Central memory CD4-positive, alpha-beta T cell (primary cell): ENCODE measurements around the gene ZER1.
"Not testable (repeated sequence)": the region's sequence is repeated elsewhere in the genome, so short reads cannot be mapped to it uniquely, and the experiment has no call there.

ENCODE experiments used
- DNase-seq: peaks from one replicate; pipeline ENCODE4 v3.0.0; 2022

Gene ZER1

DNA sequence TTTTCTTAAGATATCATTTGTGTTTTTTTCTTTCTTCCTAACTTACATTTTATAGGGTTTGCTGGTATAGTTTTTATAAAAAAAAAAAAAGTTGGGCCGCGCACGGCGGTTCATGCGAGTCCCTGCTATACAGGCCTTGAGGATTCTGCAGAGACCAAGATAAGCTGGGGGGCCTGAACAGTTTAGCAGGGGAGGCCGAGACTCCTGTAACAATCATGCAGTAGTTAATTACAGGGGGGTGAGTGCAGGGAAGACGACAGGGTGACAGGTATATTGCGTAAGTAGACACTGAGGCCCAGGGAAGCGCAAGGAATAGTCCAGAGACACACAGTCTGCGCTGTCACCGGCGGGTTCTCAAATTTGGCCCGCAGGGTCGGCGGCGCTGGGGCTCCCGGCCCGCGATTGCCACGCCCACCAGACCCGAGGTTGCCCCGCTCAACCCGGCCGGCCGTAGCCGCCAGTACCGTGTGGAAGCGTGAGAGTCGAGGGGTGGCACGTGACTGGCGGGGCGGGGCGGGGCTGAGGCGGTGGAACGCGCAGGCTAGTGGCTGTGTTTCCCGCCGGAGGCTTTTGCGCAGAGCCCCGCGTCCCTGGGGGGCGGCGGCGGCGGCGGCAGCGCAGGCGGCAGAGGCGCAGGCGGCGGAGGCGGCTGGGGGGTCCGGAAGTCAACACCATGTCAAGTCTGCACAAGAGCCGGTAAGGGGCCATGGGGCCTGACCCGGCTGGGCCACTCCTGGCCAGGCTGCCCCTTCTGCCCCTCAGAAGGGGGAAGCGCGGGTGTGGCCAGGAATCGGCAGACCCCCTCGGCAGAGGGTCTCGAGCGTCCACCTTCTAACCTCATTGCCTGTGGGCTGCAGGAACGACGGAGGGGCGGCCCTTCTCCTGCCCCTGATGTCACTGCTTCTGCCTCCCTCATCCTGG, 15.2 kb upstream of the ZER1 start, which contains the start of gene TBC1D13:
TBC1D13 (plus strand) TSS at position 573 of the 921 bp plus-strand sequence; CDS start at position 674, 101 bp downstream.
- DNase-seq, result peak; percentile 89

DNA sequence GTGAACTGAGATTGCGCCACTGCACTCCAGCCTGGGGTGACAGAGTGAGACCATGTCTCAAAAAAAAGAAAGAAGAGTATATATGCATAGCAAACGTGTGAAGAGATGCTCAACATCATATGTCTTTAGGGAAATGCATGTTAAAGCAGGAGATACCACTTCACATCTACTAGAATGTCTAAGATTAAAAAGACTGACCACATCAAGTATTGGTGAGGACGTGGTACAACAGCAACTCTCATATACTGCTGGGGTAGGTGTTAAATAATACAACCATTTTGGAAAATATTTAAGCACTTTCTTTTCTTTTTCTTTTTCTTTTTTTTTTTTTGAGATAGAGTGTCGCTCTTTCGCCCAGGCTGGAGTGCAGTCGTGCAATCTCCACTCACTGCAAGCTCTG, 13.7 kb upstream of the ZER1 start:
- DNase-seq, result no peak

DNA sequence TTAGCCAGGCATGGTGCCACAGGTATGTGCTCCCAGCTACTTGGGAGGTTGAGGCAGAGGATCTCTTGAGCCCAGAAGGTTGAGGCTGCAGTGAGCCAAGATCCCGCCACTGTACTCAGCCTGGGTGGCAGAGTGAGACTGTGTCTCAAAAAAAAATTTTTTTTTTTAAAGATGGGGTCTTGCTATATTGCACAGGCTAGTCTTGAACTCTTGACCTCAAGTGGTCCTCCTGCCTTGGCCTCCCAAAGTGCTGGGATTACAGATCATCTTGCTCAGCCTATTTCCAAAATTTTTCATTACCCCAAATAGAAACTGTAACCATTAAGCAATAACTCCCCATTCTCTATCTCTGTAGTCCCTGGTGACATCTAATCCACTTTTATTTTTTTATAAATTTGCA, 10.9 kb upstream of the ZER1 start:
- no peak for DNase-seq

DNA sequence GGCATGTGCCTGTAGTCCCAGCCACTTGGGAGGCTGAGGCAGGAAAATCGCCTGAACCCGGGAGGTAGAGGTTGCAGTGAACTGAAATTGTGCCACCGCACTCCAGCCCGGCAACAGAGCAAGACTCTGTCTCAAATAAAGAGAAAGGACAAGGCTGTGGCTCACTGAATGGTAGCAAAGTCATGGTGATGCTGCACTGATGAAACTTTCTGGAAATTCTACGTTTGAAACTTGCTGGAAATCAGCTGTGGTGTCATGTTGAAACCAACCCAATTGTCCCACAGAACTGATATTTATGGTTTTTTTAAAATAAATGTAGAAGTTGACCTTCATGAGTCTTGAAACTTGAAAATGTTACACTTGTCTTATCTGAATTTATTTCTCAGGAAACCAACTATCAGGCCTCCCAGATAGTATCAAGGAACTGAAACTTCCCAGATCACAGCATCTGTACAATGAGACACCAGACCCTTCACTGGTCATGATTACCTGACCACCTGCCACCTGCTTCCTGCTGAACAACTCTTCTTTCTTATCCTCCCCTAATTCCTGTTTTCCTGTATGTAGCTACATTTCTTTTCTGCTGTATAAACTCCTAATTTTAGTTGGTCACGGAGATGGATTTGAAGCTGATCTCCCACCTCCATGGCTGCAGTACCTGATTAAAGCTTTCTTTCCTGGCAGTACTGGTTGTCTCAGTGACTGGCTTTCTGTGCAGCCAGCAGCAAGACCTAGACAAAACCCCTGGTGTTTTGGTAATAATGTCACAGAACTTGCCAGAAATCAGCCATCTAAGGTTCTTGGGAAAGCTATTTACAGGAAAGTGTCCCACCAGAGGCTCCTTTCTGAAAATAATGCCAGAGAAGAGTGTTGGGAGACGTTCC, 9.7 kb upstream of the ZER1 start:
- DNase-seq, result no peak

DNA sequence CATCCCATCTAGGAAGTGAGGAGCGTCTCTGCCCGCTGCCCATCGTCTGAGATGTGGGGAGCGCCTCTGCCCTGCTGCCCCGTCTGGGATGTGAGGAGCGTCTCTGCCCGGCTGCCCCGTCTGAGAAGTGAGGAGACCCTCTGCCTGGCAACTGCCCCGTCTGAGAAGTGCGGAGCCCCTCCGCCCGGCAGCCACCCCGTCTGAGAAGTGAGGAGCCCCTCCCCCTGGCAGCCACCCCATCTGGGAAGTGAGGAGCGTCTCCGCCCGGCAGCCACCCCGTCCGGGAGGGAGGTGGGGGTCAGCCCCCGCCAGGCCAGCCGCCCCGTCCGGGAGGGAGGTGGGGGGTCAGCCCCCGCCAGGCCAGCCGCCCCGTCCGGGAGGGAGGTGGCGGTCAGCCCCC, 8.4 kb upstream of the ZER1 start:
- DNase-seq, result not testable (repeated sequence)

DNA sequence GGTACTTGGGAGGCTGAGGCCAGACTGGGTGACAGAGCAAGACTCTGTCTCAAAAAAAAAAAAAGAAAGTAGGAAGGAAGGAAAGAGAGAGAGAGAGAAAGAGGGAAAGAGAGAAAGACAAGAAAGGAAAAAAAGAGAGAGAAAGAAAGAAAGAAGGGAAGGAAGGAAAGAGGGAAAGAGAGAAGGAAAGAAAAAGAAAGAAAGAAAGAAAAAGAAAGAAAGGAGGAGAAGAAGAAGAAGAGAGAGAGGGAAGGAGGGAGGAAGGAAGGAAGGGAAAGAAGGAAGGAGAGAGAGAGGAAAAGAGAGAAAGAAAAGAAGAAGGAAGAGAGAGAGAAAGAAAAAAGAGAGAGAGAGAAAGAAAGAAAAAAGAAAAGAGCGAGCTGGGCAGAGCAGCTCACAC, 3.1 kb upstream of the ZER1 start:
- no peak for DNase-seq

DNA sequence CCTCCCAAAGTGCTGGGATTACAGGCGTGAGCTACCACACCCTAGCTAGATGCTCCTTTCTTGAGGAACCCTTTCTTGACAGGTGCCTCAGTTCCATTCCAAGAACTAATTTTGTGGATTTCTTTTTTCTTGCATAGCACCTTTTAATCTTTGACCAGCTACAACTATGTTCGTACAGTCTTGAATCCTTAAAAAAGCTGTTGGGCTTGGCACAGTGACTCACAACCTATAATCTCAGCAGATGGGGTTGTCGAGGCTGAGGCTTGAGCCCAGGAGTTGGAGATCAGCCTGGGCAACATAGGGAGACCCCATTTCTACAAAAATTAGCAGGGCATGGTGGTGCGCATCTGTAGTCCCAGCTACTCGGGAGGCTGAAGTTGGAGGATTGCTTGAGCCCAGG, 1.3 kb upstream of the ZER1 start:
- DNase-seq, result no peak

DNA sequence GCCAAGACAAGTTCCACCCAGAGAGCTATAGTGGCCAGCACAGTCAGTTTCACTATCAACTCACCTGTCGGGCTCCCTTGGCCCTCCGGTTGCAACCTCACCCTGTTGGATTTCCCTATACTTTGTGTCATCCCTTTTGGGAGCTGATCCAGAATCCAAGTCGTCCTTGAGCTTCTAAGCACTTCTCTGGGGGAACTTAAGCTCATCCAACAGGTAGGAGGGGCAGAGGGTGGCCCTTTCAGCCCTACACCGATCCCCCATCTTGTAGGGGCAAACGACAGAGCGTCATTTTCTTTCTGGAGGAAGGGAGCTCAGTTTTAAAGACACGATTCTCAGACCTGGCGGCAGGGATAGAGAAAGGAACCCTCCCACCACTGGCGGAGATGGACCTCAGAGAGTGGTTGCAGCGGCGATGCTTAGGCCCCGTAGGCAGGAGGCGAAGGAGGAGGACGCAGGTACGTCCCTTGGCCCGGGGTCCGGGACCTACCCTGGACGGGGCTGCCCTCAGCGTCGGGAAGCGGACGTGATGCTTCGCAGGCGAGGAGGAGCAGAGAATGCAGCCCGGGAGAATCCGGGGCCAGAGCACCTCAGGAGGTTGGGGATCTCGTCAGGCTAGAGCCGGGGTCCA, 519 bp downstream of the ZER1 start:
- DNase-seq, result no peak

DNA sequence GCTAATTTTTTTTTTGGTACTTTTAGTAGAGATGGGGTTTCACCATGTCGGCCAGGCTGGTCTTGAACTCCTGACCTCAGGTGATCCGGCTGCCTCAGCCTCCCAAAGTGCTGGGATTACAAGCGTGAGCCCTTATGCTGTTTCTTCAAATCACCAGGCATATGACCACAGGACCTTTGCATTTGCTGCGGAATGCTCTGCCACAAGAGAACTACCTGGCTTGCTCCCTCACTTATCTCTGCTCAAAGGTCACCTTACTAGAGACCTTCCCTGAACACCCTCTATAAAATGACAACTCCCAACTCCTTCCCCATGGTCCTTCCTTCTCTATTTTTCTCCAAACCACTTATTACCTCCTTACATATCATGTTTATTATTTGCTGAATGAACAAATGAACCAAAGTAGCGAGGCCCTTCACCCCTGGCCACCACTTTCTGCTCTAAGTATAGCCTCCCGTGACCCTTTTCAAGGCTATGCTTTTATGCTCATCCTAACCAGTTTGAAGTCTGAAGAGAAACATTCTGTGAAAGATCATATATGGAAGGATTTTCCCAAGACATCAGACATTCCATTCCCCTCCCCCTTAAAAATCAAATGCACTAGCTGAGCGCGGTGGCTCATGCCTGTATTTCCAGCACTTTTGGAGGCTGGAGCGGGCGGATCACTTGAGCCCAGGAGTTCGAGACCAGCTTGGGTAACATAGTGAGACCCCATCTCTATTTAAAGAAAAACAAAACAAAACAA, 1.3 kb downstream of the ZER1 start:
- DNase-seq, result no peak

DNA sequence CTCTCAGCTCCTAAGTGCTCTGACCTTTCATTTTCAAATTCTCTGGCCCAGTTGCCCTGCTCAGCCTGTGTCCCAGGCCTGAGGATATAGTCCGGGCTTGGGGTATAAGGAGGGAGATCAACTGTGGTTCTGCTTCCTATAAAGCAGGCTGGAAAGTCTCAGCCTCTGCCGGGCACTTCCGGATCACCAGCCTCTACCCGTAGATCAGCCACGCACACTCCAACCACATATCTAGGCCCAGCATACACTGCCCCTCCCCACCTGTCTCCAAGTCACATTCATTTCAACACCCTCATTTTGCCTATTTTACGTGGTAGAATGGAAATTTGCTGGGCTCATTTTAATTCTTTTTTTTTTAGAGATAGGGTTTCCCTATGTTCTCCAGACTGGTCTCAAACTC, 3.1 kb downstream of the ZER1 start:
- DNase-seq, result no peak

DNA sequence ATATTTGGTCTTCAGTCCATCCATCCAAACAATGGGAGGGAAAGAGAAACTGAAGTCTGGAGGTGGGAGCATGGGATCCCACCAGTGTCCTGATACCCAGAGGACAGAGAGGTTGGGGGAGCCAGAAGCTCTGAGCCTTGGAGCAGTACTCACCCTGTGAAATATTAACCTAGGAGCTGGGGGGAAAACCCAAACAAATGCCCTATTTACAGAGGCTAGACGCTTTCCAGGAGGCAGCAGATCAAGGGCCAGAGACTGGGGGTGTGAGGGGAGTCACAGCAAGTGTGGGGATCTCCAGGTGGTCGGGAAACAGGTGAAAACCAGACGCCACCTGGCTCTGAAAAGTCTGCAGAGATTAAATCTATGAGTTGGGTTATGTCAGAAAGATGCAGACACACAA, 6.2 kb downstream of the ZER1 start:
- no peak for DNase-seq

DNA sequence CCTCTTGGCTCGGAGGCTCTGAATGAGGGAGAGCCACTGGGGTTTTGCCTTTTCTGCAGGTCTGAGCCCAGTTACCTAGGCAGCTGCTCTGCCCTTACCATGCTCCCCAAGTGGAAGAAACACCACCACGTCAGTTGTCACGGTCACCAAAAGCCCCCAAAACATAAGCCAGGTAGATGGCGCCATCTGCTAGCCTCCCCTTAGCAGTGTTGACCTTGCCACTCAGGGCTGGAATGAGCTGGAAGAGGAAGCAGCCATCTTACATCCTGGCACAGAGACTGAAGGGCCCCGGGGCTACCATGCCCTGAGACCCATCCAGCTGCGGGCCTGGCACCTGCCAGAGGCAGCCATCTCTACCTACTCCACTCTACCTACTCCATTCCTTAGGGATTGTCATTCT, 7.4 kb downstream of the ZER1 start:
- no peak for DNase-seq

DNA sequence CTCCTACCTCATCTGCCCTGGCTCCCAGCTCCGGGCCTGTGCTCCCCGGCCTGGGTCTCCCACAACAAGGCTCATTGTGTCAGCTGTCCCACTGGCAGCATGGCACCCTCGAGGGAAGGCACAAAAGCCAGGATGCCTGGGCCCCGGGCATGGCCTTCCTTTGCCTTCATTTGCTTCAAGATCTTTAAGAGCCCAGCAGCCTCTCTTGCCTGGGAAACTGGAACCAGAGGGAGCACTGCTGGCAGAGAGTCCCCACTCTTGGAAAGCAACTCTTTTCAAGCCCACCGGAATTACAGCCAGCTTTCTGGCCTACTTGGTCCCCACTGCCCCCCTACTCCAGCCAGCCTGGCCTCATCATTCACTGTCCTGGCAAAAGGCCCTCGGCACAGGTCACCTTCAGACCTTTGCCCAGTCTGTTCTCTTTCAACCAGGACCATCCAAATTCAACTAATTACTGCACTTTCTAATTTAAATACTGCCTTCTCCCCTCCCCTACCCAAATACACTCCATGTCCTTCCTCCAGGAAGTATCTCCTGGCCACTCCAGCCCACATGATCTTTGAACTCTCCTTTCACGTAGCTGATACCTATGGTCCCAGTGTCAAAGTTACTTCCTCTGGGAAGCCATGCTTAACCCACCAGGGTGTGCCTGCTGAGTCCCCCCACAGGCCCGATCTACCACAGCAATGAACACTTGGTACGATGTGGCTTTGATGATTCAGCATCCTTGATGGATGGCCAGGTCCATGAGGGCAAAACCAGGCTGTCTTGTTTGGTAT, 8.9 kb downstream of the ZER1 start:
- DNase-seq, result no peak

DNA sequence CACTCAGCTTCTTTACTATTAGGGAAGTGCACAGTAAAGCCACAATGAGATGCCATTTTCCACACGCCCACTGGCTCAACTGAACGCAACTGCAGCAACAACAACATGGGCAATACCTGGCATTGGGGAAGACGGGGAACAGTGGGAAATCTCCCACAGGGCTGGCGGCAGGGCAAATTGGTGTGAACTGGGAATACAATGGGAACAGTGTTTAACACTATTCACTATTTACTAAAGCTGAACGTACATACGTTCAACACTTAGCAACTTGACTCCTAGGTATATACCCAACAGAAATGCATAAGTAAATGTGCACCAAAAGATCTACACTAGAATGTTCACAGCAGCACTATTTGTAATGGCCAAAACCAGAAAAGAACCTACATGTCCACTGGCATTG, 14.1 kb downstream of the ZER1 start:
- DNase-seq, result no peak

DNA sequence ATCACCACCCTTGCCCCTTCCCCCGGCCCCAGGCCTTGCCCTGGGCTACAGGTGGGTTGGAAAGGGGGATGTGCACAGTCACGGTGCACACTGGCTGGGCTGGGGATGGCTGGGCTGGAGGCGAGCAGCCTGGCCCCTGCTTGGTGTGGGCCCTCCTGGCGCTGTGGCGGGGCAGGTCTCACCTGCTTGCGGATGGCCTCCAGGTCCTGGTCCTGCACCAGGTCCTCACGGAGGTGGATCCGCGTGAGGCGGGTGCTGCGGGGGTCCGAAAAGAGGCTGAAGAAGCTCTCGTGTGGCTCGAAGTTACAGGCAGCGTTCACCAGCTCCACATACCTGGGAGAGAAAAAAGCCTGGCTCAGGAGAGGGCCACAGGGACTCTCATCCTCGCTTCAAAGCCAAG, 18.1 kb downstream of the ZER1 start:
- DNase-seq, result no peak

DNA sequence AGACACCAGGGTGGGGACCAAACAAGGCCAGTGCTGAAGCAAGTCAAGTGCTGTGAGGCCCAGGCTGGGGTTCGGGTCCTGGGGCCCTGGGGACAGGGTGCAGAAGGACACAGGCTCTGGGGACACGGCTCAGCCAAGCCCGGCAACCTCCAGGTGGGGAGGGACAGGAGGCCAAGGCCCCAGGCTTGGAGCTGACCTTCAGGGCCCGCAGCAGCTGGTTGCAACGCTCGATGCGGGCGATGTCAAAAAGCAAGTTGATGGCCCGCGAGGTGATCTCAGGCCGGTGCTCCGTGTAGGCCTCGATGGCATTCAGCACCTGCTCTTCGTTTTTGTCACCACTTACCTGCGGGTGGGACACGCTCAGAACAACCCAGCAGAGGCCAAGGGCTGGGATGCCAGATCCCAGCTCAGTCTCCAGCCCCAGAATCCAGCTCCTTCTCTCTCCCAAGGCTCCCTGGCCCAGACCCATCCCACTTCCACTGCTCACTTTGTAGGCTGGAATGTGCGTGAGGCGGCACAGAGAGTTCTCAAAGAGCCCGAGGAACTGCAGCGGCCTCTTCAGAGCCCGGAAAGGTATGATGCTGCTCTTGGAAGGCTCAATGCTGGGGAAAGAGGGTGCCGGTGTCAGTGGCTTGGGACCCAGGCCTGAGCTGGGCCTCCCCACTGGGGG, 20.7 kb downstream of the ZER1 start:
- no peak for DNase-seq

DNA sequence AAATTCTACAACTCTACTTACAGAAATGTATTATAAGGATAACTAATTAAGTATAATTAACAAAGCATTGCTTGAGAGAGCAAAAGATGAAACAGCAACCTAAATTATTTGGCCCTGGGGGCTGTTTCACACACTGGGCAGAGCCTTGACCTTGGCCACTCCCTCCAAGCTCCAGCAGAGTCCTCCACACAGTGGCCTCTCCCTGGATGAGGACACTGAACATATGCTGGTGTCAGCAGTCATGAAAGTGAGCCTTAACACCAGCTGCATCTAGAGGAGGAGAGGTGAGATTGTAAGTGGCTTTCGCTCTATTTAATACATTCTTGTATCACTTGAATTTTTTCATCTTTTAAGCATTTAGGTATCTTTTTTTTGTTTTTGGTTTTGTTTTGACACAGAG, 24.5 kb downstream of the ZER1 start:
- no peak for DNase-seq

DNA sequence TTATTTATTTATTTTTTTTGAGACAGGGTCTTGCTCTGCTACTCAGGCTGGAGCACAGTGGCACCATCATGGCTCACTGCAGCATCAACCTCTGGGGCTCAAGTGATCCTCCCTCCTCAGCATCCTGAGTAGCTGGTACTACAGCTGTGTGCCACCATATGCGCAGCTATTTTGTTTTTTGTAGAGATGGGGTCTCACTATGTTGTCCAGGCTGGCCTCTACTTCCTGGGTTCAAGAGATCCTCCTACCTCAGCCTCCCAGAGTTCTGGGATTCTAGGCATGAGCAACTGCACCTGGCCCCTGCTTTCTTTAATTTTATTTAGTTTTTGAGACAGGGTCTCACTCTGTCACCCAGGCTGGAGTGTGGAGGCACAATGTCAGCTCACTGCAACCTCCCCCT, 28.3 kb downstream of the ZER1 start:
- no peak for DNase-seq

DNA sequence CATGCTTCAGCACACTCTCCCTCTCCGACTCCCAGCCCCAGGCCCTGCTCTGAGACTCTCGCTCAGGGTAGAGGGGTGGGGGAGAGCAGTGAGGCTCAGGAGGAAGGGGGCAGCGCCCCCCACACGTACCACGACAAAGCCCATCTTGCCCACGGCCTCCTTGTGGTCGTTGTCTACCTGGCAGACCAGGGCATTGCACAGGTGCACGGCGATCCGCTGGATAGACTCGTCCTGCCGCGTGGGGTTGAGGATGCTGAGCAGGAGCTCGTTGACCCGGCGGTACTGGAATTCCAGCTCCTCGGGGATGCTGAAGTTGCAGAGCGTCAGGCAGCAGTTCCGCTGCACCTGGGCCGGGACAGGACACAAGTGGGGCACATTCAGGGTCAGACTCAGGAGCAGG, 29.3 kb downstream of the ZER1 start:
- no peak for DNase-seq

DNA sequence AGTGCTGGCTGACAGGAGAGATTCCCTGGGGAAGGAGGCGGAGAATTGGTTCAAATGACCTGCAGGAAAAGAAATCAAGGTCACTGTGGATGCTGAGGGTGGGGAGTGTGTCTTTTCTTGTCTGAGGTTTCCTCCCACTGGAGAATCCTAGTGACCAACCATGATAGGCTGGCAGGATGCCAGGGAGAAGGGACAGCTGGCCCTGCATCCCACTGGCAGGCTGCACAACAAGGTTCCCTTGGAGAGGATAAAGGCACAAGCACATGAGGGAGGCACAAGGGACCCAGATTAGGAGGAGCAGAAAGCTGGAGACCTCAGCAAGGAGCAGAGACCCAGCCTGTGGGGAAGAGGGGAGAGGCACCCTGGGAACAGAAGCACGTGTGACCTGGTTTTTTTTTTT, 36.4 kb downstream of the ZER1 start:
- DNase-seq, result no peak

DNA sequence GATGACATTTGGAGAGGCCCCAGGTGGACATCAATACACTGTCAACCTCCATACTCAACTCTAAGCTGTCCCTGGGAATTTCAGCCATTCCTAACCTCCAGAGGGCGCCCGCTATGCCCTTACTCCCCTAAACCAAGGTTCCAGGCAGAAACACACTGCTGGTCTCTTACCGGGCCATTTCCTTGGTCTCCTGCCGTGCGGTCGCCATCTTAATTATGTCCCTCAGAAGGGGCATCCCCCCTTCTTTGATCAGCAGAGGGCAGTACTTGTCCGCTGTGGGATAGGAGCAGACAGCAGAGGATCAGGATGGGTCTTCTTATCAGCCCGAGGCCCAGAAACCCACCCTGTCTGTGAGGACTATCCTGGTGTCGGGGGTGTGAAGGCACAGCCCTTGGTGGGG, 38.5 kb downstream of the ZER1 start:
- DNase-seq, result no peak
